A549 (cell line): Measurements from ENCODE around the gene DSCAM.

Experiments
- CHD2 ChIP-seq: fragments of 150-350 bp; IDR thresholded peaks from 2 replicates; pipeline ENCODE4 v1.6.1; 2014; ENCODE audit warnings: low read length; ENCODE audit not compliant: partially characterized antibody
- EP300 ChIP-seq, 2 experiments: fragments of >200 bp; sonication (Bioruptor Twin); formaldehyde crosslinking; IDR thresholded peaks; 2 replicates in 1 of 2; 3 replicates in 1 of 2; pipeline ENCODE4 v1.6.1; 2016 to 2017
- POLR2A ChIP-seq: IDR thresholded peaks from 2 replicates; pipeline ENCODE4 v1.6.1; 2012; ENCODE audit warnings: mild to moderate bottlenecking, low read length
- RAD21 ChIP-seq, 2 experiments: fragments of >200 bp in 1 of 2; sonication (Bioruptor Twin) in 1 of 2; formaldehyde crosslinking in 1 of 2; IDR thresholded peaks in 1 of 2; conservative IDR thresholded peaks in 1 of 2; 2 replicates in 1 of 2; 3 replicates in 1 of 2; pipeline ENCODE4 v1.6.1; 2012 to 2018; ENCODE audit warnings: inconsistent platforms in 1 of 2
- RFX5 ChIP-seq: fragments of 450-650 bp; IDR thresholded peaks from 2 replicates; pipeline ENCODE4 v1.7.1; 2014; ENCODE audit warnings: antibody characterized with exemption, mild to moderate bottlenecking, moderate library complexity
- TF ChIP-seq, protein P1 (sequence below): fragments of >200 bp; sonication (Bioruptor Twin); formaldehyde crosslinking; IDR thresholded peaks from 3 replicates; pipeline ENCODE4 v1.5.1; 2016
- TF ChIP-seq, protein P2 (sequence below): fragments of 450-650 bp; IDR thresholded peaks from 2 replicates; pipeline ENCODE4 v1.6.1; 2014; ENCODE audit warnings: antibody characterized with exemption
- TF ChIP-seq, protein P3 (sequence below): IDR thresholded peaks from 2 replicates; pipeline ENCODE4 v1.6.1; 2012

DNA sequence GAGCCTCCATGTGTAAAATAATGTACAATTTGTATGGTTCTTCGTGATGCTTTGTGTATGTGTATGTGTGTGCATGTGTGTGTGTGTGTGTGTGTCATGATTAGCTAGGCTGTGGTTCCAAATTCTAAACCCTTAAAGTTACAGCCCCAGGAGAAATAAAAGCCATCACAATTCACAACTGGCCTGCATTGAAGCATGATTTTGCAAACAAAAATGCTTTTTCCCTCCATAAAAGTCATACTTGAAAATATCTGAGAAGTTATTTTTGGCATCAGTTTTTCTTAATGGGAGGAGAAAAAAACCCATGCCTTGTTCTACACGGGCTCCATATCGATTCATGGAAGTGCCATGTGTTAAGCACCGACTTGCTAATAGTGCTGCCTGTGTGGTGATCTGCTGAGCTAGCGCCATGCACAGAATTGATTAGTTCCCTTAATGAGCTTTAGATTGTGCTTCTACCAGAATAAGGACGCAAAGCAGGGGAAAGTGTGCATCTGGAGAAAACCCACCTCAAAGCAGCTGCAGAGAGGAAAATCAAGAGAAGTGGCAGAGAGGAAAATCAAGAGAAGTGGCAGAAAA, 207.3 kb downstream of the DSCAM start:
- TF ChIP-seq, protein P1, sequence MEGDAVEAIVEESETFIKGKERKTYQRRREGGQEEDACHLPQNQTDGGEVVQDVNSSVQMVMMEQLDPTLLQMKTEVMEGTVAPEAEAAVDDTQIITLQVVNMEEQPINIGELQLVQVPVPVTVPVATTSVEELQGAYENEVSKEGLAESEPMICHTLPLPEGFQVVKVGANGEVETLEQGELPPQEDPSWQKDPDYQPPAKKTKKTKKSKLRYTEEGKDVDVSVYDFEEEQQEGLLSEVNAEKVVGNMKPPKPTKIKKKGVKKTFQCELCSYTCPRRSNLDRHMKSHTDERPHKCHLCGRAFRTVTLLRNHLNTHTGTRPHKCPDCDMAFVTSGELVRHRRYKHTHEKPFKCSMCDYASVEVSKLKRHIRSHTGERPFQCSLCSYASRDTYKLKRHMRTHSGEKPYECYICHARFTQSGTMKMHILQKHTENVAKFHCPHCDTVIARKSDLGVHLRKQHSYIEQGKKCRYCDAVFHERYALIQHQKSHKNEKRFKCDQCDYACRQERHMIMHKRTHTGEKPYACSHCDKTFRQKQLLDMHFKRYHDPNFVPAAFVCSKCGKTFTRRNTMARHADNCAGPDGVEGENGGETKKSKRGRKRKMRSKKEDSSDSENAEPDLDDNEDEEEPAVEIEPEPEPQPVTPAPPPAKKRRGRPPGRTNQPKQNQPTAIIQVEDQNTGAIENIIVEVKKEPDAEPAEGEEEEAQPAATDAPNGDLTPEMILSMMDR = no peak
- TF ChIP-seq EP300 (IDR thresholded peaks at IDR 0.05) (no peak), POLR2A (no peak), RFX5 (no peak), CHD2 (no peak), RAD21 (conservative IDR thresholded peaks at IDR 0.05 in 1 of 2, IDR thresholded peaks at IDR 0.05 in 1 of 2) (no peak)
- TF ChIP-seq, protein P2, sequence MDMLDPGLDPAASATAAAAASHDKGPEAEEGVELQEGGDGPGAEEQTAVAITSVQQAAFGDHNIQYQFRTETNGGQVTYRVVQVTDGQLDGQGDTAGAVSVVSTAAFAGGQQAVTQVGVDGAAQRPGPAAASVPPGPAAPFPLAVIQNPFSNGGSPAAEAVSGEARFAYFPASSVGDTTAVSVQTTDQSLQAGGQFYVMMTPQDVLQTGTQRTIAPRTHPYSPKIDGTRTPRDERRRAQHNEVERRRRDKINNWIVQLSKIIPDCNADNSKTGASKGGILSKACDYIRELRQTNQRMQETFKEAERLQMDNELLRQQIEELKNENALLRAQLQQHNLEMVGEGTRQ = no peak
- TF ChIP-seq, protein P3, sequence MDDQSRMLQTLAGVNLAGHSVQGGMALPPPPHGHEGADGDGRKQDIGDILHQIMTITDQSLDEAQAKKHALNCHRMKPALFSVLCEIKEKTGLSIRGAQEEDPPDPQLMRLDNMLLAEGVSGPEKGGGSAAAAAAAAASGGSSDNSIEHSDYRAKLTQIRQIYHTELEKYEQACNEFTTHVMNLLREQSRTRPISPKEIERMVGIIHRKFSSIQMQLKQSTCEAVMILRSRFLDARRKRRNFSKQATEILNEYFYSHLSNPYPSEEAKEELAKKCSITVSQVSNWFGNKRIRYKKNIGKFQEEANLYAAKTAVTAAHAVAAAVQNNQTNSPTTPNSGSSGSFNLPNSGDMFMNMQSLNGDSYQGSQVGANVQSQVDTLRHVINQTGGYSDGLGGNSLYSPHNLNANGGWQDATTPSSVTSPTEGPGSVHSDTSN = no peak
